Activated naive CD4-positive, alpha-beta T cell treated with anti-CD3 and anti-CD28 coated beads, Interleukin-2, amount 50 U/mL, for 72 hours (primary cell): ENCODE data around the gene CDC42EP3. TPM values are rescaled to one million over a fixed set of nuclear protein-coding genes. Genes with fewer than 3 reads are reported as not detected.

Source experiments
- ATAC-seq, 2 donors: fragments of 150-1000 bp; cut with Tn5 transposase; 2 replicates each; pipeline ENCODE4 v1.10.0; 2021; ENCODE audit warnings: mild to moderate bottlenecking in 2 of 2, moderate library complexity in 2 of 2
- DNase-seq, 2 donors: peaks; one replicate each; pipeline ENCODE4 v3.0.0; 2021 to 2022; ENCODE audit warnings: low spot score in 2 of 2
- H3K27ac Mint-ChIP-seq, 2 donors: one replicate each; pipeline ENCODE4 v1.8.0; 2022; ENCODE audit warnings: mild to moderate bottlenecking in 2 of 2, mixed read lengths in 2 of 2
- H3K36me3 Mint-ChIP-seq, 2 donors: one replicate each; pipeline ENCODE4 v1.8.0; 2022; ENCODE audit warnings: mixed read lengths in 2 of 2
- H3K9me3 Mint-ChIP-seq, 2 donors: one replicate each; pipeline ENCODE4 v1.8.0; 2022; ENCODE audit warnings: mixed read lengths in 2 of 2
- total RNA-seq, 2 donors: library from RNA; stranded (reverse); gene quantifications; one replicate each; pipeline ENCODE4 v1.2.3, GENCODE V29; 2022

CDC42EP3 gene
- total RNA-seq, 2 donors from 2014 or later: 11.1 to 12.5 TPM

GRCh38 chr2:37602040-37602439, 69.4 kb downstream of the CDC42EP3 start:
- Mint-ChIP-seq H3K27ac (no peak overlapping the region), H3K9me3 (peaks cover 22 to 31% of the 10 kb centered on the region in 2 donors), H3K36me3 (peaks cover 25 to 30% of the 10 kb centered on the region in 2 donors)
- peak in 1 of 2 donors; percentile 59 for ATAC-seq
- DNase-seq: no peak

GRCh38 chr2:37601569-37601968, 69.9 kb downstream of the CDC42EP3 start:
- Mint-ChIP-seq H3K9me3 (peaks cover 23 to 33% of the 10 kb centered on the region in 2 donors), H3K36me3 (peaks cover 30 to 31% of the 10 kb centered on the region in 2 donors), H3K27ac (no peak overlapping the region)
- ATAC-seq: no peak
- no peak for DNase-seq

GRCh38 chr2:37600735-37601134, 70.7 kb downstream of the CDC42EP3 start:
- Mint-ChIP-seq H3K36me3 (peaks cover 32% of the 10 kb centered on the region in 2 donors), H3K27ac (peak overlapping the region in 1 of 2 donors; percentile 14), H3K9me3 (peaks cover 20 to 34% of the 10 kb centered on the region in 2 donors)
- peak; percentile 67 to 72 for ATAC-seq
- no peak for DNase-seq

GRCh38 chr2:37599688-37600525, 71.5 kb downstream of the CDC42EP3 start:
- peaks cover 31 to 35% of the 10 kb centered on the region in 2 donors for H3K36me3 Mint-ChIP-seq
- peak overlapping the region in 1 of 2 donors; percentile 14 for H3K27ac Mint-ChIP-seq
- H3K9me3 Mint-ChIP-seq: peaks cover 22 to 35% of the 10 kb centered on the region in 2 donors
- ATAC-seq (no peak), DNase-seq (no peak)

GRCh38 chr2:37593694-37594093, 77.7 kb downstream of the CDC42EP3 start:
- no peak for DNase-seq
- no peak for ATAC-seq
- Mint-ChIP-seq H3K27ac (no peak overlapping the region), H3K36me3 (peaks cover 19 to 29% of the 10 kb centered on the region in 2 donors), H3K9me3 (peaks cover 14 to 23% of the 10 kb centered on the region in 2 donors)

GRCh38 chr2:37593024-37593423, 78.4 kb downstream of the CDC42EP3 start:
- no peak for ATAC-seq
- H3K36me3 Mint-ChIP-seq: peaks cover 16 to 26% of the 10 kb centered on the region in 2 donors
- no peak for DNase-seq
- peaks cover 14 to 21% of the 10 kb centered on the region in 2 donors for H3K9me3 Mint-ChIP-seq
- no peak overlapping the region for H3K27ac Mint-ChIP-seq
